Renal cortical epithelial cell (primary cell): Measurements from ENCODE around the gene TRIM72. TPM values are rescaled to one million over a fixed set of nuclear protein-coding genes. Genes with fewer than 3 reads are reported as not detected.
"Not testable (repeated sequence)": the region's sequence is repeated elsewhere in the genome, so short reads cannot be mapped to it uniquely, and the experiment has no call there.

Experiments
- DNase-seq: peaks from one replicate; pipeline ENCODE4 v3.0.0-alpha.2; 2011; ENCODE audit warnings: low read depth
- total RNA-seq: library from RNA; depleted of rRNA; stranded (reverse); fragments of >200 nt; gene quantifications from 2 replicates; pipeline ENCODE4 v1.2.3, GENCODE V29; 2014

TRIM72 gene
- total RNA-seq, 1 donor from 2014 or later, result not detected

- DNase-seq, result no peak
Measured at GRCh38 chr16:31190818-31191444, 23.0 kb upstream of the TRIM72 start.

DNA sequence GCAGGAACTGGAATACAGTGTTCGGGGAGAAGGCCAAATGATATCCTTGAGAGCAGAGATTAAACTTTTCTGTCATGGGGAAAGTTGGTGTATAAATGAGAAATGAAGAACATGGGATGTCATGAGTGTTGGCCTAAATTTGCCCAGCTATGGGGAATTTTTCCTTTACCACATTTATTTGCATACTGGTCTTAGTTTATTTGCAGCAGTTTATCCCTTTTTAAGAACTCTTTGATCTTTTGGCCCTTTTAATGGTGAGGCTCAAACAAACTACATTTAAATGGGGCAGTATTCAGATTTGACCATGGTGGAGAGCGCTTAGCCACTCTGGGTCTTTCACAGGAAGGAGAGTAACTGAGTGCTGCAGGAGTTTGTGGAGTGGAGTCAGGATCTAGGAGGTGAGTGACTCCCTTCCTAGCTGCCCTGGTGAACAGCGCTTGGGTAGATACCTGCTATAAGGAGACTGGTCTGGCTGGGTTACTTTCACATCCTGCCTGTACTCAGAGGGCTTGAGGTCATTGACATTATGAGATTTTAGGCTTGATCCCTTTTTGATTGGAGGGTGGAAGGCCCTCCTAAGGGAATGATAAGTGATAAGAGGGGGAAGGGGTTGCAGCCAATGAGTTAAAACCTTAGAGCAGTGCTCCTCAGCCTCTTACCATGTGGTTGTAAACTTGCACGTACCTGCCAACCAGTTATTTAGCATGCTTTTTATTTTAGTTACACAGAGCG, 22.1 kb upstream of the TRIM72 start:
- DNase-seq, result no peak

DNA sequence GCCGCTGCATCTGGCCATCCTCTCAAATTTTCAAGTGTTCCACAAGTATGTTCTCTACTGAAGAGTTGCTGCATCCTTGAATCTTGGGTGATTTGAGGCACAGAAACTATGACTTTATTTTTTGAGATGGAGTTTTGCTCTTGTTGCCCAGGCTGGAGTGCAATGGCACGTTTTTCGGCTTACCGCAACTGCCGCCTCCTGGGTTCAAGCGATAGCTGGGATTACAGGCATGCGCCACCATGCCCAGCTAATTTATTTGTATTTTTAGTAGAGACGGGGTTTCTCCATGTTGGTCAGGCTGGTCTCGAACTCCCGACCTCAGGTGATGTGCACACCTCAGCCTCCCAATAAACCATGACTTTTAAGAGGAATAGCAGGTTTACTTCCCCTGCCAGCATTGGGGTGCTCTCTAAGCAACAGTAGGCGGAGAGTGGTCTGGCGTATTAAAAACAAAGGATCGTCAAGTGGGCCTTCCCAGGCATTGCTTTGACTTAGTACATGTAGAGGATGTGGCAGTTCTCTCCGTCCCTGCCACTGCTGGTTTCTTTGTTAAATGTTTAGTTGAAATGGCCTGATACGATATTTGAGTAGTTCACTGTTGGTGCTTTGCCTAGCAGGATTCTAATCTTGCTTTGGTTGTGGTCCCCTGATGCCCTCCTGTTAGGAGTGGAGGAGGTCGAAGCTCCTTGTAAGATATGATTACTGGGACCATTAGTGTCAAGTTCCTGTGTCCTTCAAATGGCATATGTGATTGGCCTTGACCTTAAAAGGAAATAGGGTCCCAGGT, 20.9 kb upstream of the TRIM72 start:
- no peak for DNase-seq

GRCh38 chr16:31193874-31194273, 20.0 kb upstream of the TRIM72 start:
- no peak for DNase-seq

DNA sequence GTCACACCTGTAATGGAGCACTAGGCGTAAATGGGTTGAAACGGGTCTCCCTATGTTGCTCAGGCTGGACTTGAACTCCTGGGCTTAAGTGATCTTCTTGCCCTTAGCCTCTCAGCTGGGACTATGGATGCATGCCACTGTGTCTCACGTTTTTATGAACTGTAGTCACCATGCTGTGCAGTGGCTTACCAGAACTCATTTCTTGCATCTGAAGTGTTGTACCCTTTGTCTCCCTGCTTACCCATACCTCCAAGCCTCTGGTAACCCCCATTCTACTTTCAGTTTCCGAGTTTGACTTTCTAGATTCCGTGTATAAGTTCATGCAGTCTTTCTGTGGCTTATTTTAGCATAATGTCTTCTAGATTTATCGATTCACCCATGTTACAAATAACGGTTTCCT, 19.0 kb upstream of the TRIM72 start:
- DNase-seq, result no peak

GRCh38 chr16:31195861-31196260, 18.1 kb upstream of the TRIM72 start:
- DNase-seq, result not testable (repeated sequence)

GRCh38 chr16:31196324-31197088, 17.4 kb upstream of the TRIM72 start:
- no peak for DNase-seq

GRCh38 chr16:31198207-31198882, 15.6 kb upstream of the TRIM72 start:
- DNase-seq, result no peak

GRCh38 chr16:31199430-31200041, 14.4 kb upstream of the TRIM72 start:
- no peak for DNase-seq

DNA sequence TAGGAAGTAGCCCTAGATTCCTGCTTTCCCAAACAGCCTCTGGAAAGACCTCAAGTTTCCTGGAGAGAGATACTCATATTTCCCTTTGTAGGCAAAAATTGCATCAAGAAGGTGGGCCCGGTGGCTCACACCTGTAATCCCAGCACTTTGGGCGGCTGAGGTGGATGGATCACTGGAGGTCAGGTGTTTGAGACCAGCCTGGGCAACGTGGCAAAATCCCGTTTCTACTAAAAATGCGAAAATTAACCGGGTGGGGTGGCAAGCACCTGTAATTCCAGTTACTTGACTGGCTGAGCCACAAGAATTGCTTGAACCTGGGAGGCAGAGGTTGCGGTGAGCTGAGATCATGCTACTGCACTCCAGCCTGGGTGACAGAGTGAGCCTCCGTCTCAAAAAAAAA, 13.8 kb upstream of the TRIM72 start:
- DNase-seq, result not testable (repeated sequence)

GRCh38 chr16:31200821-31201568, 12.9 kb upstream of the TRIM72 start:
- no peak for DNase-seq

- no peak for DNase-seq
Measured at GRCh38 chr16:31201582-31202413, 12.1 kb upstream of the TRIM72 start.

GRCh38 chr16:31202414-31203375, 11.2 kb upstream of the TRIM72 start, which contains the start of gene PYCARD:
PYCARD (minus strand) TSS chr16:31202760; CDS start chr16:31202690, 70 bp downstream.
- DNase-seq, result no peak

- no peak for DNase-seq
Measured at GRCh38 chr16:31204871-31205666, 8.8 kb upstream of the TRIM72 start.

DNA sequence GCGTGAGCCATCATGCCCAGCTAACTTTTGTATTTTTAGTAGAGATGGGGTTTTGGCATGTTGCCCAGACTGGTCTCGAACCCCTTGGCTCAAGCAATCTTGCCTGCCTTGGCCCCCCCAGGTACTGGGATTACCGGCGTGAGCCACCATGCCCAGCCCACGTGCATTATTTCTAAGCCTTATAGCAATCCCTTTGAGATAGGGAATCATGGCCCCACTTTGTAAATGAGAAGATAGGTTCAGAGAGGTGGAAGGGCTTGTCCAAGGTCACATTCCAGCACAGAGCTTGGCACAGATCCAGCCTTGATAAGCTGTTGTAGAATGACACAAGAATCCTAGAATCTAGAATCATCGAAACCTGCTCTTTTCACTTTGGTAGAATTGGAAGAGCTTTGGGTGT, 7.1 kb upstream of the TRIM72 start:
- DNase-seq, result no peak

DNA sequence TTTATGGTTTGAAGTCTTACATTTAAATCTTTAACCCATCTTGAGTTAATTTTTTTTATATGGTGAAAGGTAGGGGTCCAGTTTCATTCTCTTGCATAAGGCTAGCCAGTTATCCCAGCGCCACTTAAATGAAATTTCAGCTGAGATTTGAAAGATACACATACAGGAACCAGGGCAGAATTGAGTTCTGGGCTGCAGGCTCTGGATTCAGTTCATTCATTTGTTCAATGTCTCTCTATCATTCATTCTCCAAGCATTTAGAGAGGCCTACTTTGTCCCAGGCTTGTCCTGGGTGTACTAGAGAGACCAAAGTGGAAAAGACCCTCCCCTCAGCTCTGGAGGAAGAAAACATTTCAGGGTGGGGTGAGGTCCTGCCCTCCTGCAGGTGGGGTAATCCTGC, 577 bp upstream of the TRIM72 start:
- no peak for DNase-seq

- DNase-seq, result no peak
Measured at GRCh38 chr16:31214708-31215286, 878 bp downstream of the TRIM72 start.
